ENCODE results near the gene UCN. TPM values are rescaled to one million over a fixed set of nuclear protein-coding genes. Genes with fewer than 3 reads are reported as not detected.
"Not testable (repeated sequence)": the region's sequence is repeated elsewhere in the genome, so short reads cannot be mapped to it uniquely, and the experiment has no call there.

Gene UCN
- polyA plus RNA-seq, 1 donor from 2014 or later, result 1.6 TPM

- H3K9me3 Mint-ChIP-seq, result no peaks in the 10 kb centered on the region
- H3K27ac Mint-ChIP-seq, result no peak overlapping the region
- H3K4me3 Mint-ChIP-seq, result no peak overlapping the region
- H3K4me1 Mint-ChIP-seq, result peaks cover 0 to 4% (median 0%) of the 10 kb centered on the region in 3 donors
- H3K36me3 Mint-ChIP-seq, result peaks cover 7% of the 10 kb centered on the region
- H3K27me3 Mint-ChIP-seq, result peaks cover 18% of the 10 kb centered on the region
Observed at GRCh38 chr2:27306136-27306535, 2.1 kb downstream of the UCN start.

GRCh38 chr2:27305516-27305915 is 2.7 kb downstream of the UCN start:
- Mint-ChIP-seq H3K9me3 (no peaks in the 10 kb centered on the region), H3K36me3 (peaks cover 7% of the 10 kb centered on the region), H3K27ac (no peak overlapping the region), H3K4me1 (peaks cover 0 to 4% (median 0%) of the 10 kb centered on the region in 3 donors), H3K27me3 (peaks cover 20% of the 10 kb centered on the region), H3K4me3 (peak overlapping the region in 1 of 4 donors; percentile 60)

- peaks cover 0 to 4% (median 0%) of the 10 kb centered on the region in 3 donors for H3K4me1 Mint-ChIP-seq
- H3K36me3 Mint-ChIP-seq, result peaks cover 1% of the 10 kb centered on the region
- no peak overlapping the region for H3K4me3 Mint-ChIP-seq
- H3K27ac Mint-ChIP-seq, result peak overlapping the region in 1 of 3 donors; percentile 78
- no peaks in the 10 kb centered on the region for H3K9me3 Mint-ChIP-seq
- peaks cover 20% of the 10 kb centered on the region for H3K27me3 Mint-ChIP-seq
Observed at GRCh38 chr2:27304488-27305240, 3.6 kb downstream of the UCN start.

- H3K9me3 Mint-ChIP-seq, result no peaks in the 10 kb centered on the region
- peak overlapping the region; percentile 73 to 93 (median 85) for H3K4me3 Mint-ChIP-seq
- H3K27me3 Mint-ChIP-seq, result peaks cover 21% of the 10 kb centered on the region
- peaks cover 0 to 4% (median 0%) of the 10 kb centered on the region in 3 donors for H3K4me1 Mint-ChIP-seq
- H3K36me3 Mint-ChIP-seq, result peaks cover 1% of the 10 kb centered on the region
- H3K27ac Mint-ChIP-seq, result peak overlapping the region in 2 of 3 donors; percentile 10 to 47
Observed at GRCh38 chr2:27303093-27304025, 4.9 kb downstream of the UCN start.

GRCh38 chr2:27300606-27301005 is 7.6 kb downstream of the UCN start:
- not testable (repeated sequence) for H3K4me3 Mint-ChIP-seq, H3K9me3 Mint-ChIP-seq, H3K4me1 Mint-ChIP-seq, H3K36me3 Mint-ChIP-seq, H3K27ac Mint-ChIP-seq
- H3K27me3 Mint-ChIP-seq, result peaks cover 12% of the 10 kb centered on the region

- Mint-ChIP-seq H3K9me3 (no peaks in the 10 kb centered on the region), H3K36me3 (no peaks in the 10 kb centered on the region), H3K27me3 (peaks cover 7% of the 10 kb centered on the region), H3K27ac (no peak overlapping the region), H3K4me1 (peaks cover 0 to 4% (median 0%) of the 10 kb centered on the region in 3 donors), H3K4me3 (no peak overlapping the region)
Observed at GRCh38 chr2:27298391-27299080, 9.7 kb downstream of the UCN start.

- Mint-ChIP-seq H3K36me3 (no peaks in the 10 kb centered on the region), H3K9me3 (no peaks in the 10 kb centered on the region), H3K4me3 (no peak overlapping the region), H3K27ac (no peak overlapping the region), H3K4me1 (no peaks in the 10 kb centered on the region), H3K27me3 (peaks cover 15% of the 10 kb centered on the region)
Observed at GRCh38 chr2:27297195-27297594, 11.1 kb downstream of the UCN start.

- peaks cover 16% of the 10 kb centered on the region for H3K27me3 Mint-ChIP-seq
- no peaks in the 10 kb centered on the region for H3K36me3 Mint-ChIP-seq
- no peaks in the 10 kb centered on the region for H3K4me1 Mint-ChIP-seq
- H3K27ac Mint-ChIP-seq, result no peak overlapping the region
- no peaks in the 10 kb centered on the region for H3K9me3 Mint-ChIP-seq
- H3K4me3 Mint-ChIP-seq, result no peak overlapping the region
Observed at GRCh38 chr2:27296481-27296880, 11.8 kb downstream of the UCN start.

GRCh38 chr2:27294928-27295327 is 13.3 kb downstream of the UCN start:
- Mint-ChIP-seq H3K36me3 (no peaks in the 10 kb centered on the region), H3K27me3 (peaks cover 14% of the 10 kb centered on the region), H3K27ac (no peak overlapping the region), H3K4me1 (peaks cover 0 to 2% (median 0%) of the 10 kb centered on the region in 3 donors), H3K9me3 (no peaks in the 10 kb centered on the region), H3K4me3 (no peak overlapping the region)

- no peak overlapping the region for H3K4me3 Mint-ChIP-seq
- no peaks in the 10 kb centered on the region for H3K36me3 Mint-ChIP-seq
- H3K9me3 Mint-ChIP-seq, result no peaks in the 10 kb centered on the region
- H3K4me1 Mint-ChIP-seq, result peaks cover 0 to 2% (median 0%) of the 10 kb centered on the region in 3 donors
- peaks cover 14% of the 10 kb centered on the region for H3K27me3 Mint-ChIP-seq
- no peak overlapping the region for H3K27ac Mint-ChIP-seq
Observed at GRCh38 chr2:27291865-27292264, 16.4 kb downstream of the UCN start.

GRCh38 chr2:27290549-27290948 is 17.7 kb downstream of the UCN start:
- no peak overlapping the region for H3K27ac Mint-ChIP-seq
- H3K9me3 Mint-ChIP-seq, result no peaks in the 10 kb centered on the region
- no peak overlapping the region for H3K4me3 Mint-ChIP-seq
- H3K36me3 Mint-ChIP-seq, result no peaks in the 10 kb centered on the region
- H3K4me1 Mint-ChIP-seq, result peaks cover 0 to 2% (median 0%) of the 10 kb centered on the region in 3 donors
- H3K27me3 Mint-ChIP-seq, result peaks cover 10% of the 10 kb centered on the region

GRCh38 chr2:27288610-27289009 is 19.6 kb downstream of the UCN start:
- no peak overlapping the region for H3K4me3 Mint-ChIP-seq
- H3K9me3 Mint-ChIP-seq, result no peaks in the 10 kb centered on the region
- no peak overlapping the region for H3K27ac Mint-ChIP-seq
- peaks cover 0 to 2% (median 0%) of the 10 kb centered on the region in 3 donors for H3K4me1 Mint-ChIP-seq
- H3K36me3 Mint-ChIP-seq, result no peaks in the 10 kb centered on the region
- peaks cover 10% of the 10 kb centered on the region for H3K27me3 Mint-ChIP-seq

- Mint-ChIP-seq H3K36me3 (no peaks in the 10 kb centered on the region), H3K27me3 (peaks cover 12% of the 10 kb centered on the region), H3K27ac (no peak overlapping the region), H3K4me1 (no peaks in the 10 kb centered on the region), H3K4me3 (no peak overlapping the region), H3K9me3 (no peaks in the 10 kb centered on the region)
Observed at GRCh38 chr2:27285481-27285880, 22.8 kb downstream of the UCN start.

- Mint-ChIP-seq H3K4me1 (peaks cover under 1 to 2% (median under 1%) of the 10 kb centered on the region in 3 donors), H3K27ac (no peak overlapping the region), H3K4me3 (no peak overlapping the region), H3K9me3 (no peaks in the 10 kb centered on the region), H3K36me3 (no peaks in the 10 kb centered on the region), H3K27me3 (peaks cover 12% of the 10 kb centered on the region)
Observed at GRCh38 chr2:27284996-27285395, 23.2 kb downstream of the UCN start.

GRCh38 chr2:27282892-27283291 is 25.4 kb downstream of the UCN start:
- Mint-ChIP-seq H3K4me1 (peaks cover 1 to 10% (median 7%) of the 10 kb centered on the region in 3 donors), H3K4me3 (no peak overlapping the region), H3K36me3 (no peaks in the 10 kb centered on the region), H3K27ac (no peak overlapping the region), H3K9me3 (no peaks in the 10 kb centered on the region), H3K27me3 (peaks cover 12% of the 10 kb centered on the region)
